Hepatocyte (in vitro differentiated cells): ENCODE data around the gene COL11A2.

Experiments used
- CTCF ChIP-seq: fragments of 200-600 bp; sonication (generic); IDR thresholded peaks from 2 replicates; pipeline ENCODE4 v1.5.1; 2016; ENCODE audit warnings: antibody characterized with exemption, mild to moderate bottlenecking; ENCODE audit not compliant: poor library complexity
- EZH2 ChIP-seq: fragments of 200-600 bp; sonication (generic); IDR thresholded peaks from 2 replicates; pipeline ENCODE4 v1.6.1; 2016; ENCODE audit warnings: antibody characterized with exemption, mild to moderate bottlenecking, borderline replicate concordance
- EZH2phosphoT487 ChIP-seq: fragments of 200-600 bp; sonication (generic); IDR thresholded peaks from one replicate; pipeline ENCODE4 v1.6.1; 2018; ENCODE audit warnings: antibody characterized with exemption, mild to moderate bottlenecking, low read depth, moderate library complexity; ENCODE audit not compliant: unreplicated experiment, severe bottlenecking

GRCh38 chr6:33206027-33206863 is 14.0 kb upstream of the COL11A2 start:
- no peak for TF ChIP-seq CTCF
- TF ChIP-seq EZH2: no peak
- no peak for TF ChIP-seq EZH2phosphoT487
